Activated CD8-positive, alpha-beta memory T cell treated with anti-CD3 and anti-CD28 coated beads for 36 hours (primary cell): Measurements from ENCODE around the gene CDA. TPM values are rescaled to one million over a fixed set of nuclear protein-coding genes. Genes with fewer than 3 reads are reported as not detected.
"Not testable (repeated sequence)": the region's sequence is repeated elsewhere in the genome, so short reads cannot be mapped to it uniquely, and the experiment has no call there.

Experiments used
- CTCF ChIA-PET: fragments of 350-600 bp; sonication (Branson Sonifier 250); formaldehyde crosslinking; loops from one replicate; lab custom pipeline; 2021; ENCODE audit warnings: antibody characterized with exemption; lab: Charles Lee
- POLR2A ChIA-PET: fragments of 350-600 bp; sonication (Branson Sonifier 250); formaldehyde crosslinking; loops from one replicate; lab custom pipeline; 2021; ENCODE audit warnings: antibody characterized with exemption; lab: Charles Lee
- total RNA-seq, 2 experiments: library from RNA; stranded (reverse); gene quantifications; one replicate each; pipeline ENCODE4 v1.2.3, GENCODE V29; 2021

CDA gene
- total RNA-seq, 2 experiments from 2014 or later, result not detected

GRCh38 chr1:20578721-20579395 lies 10.0 kb upstream of the CDA start:
- POLR2A ChIA-PET, result no interaction called here
- CTCF ChIA-PET, result interaction anchor here (0.6 kb wide), 1 partner anchor 19 kb away, joined by 5 read pairs; no protein-coding TSS in a partner anchor

- ChIA-PET POLR2A (no interaction called here), CTCF (no interaction called here)
These were observed 4.0 kb upstream of the CDA start for GRCh38 chr1:20584890-20585289.

DNA sequence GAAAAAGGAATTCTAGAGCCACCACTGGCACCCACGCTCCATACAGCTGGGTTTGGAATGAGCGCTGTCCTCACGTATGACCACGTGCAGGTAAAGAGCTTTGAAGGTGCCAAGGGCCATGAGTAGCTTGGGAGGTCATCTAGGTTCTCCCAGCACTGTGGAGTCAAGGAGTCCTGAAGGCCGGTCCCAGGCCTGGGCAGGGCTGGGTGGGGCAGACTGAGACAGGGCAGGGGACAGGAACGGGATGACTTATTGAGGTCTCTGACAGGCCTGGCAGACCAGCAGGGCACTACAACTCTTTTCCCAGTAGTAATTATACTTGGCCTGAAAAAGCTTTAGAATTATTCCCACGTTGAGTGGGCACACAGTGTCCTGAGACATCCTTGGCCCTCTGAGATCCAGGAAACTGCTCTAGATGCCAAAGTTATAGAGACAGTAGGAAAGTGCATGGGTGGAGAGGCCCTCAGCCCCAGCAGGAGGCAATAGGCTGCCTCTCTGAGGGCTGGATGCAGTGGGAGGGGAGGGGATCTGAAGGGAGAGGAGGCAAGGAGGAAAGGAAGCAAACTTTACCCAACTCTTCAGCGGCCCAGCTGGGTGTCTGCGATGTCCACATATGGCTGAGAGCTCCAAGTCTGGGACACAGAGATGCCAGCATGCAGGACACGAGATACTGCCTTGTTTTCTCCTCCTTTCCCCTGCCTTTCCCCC lies 1.8 kb upstream of the CDA start:
- ChIA-PET CTCF (interaction anchor here (1.4 to 2.1 kb wide), 2 partner anchors 12 to 47 kb away, joined by 3 to 5 read pairs; no protein-coding TSS in a partner anchor), POLR2A (interaction anchor here (0.5 to 0.6 kb wide), 2 partner anchors 9 to 10 kb away, joined by 3 to 5 read pairs; no protein-coding TSS in a partner anchor)

- ChIA-PET CTCF (interaction anchor here (1.4 to 2.1 kb wide), 2 partner anchors 13 to 46 kb away, joined by 3 to 5 read pairs; no protein-coding TSS in a partner anchor), POLR2A (no interaction called here)
These were observed 1.2 kb upstream of the CDA start for GRCh38 chr1:20587661-20588053.

DNA sequence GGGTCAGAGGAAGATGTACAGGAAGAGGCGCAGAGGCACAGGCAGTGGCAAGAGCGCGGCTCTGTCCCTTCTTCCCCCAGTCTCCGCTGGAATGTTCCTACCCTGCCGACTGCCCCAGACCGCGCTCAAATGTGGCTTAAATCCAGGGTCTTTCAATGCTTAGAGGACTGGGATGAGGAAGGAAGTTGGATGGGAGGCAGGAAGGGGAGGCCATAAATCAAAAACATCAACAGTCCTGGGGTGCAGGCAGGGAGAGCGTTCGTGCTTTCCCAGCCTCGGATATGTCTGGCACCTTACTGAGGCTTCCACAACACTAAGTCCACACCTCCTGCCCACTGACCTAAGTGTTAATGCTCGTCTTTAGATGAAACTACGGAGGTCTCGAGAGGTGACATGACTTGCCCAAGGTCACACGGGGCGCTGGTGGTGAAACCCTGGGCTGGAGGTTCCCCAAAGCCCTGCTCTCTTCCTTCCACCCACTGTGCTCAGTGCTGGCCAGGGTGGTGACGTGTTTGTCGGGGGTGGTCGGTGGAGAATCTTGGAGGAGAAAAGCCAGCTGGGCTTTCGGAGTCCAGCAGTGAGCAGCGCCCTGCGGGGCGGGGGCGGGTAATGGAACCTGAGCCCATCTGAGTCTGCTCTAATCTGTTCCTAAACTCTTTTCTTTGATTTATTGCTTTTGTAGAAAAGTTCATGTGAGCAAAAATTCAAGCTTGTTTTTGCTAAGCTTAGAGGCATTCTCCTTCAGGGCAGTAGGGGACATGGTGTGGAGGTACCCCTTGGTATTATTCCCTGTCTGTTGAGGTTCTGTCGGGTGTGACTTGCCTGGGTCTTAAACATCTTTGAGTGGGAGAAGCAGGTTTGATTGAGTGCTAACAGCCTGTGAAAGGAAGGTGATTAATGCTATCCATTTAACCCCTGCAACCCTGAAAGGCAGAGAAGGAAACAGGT lies 708 bp downstream of the CDA start:
- CTCF ChIA-PET, result no interaction called here

DNA sequence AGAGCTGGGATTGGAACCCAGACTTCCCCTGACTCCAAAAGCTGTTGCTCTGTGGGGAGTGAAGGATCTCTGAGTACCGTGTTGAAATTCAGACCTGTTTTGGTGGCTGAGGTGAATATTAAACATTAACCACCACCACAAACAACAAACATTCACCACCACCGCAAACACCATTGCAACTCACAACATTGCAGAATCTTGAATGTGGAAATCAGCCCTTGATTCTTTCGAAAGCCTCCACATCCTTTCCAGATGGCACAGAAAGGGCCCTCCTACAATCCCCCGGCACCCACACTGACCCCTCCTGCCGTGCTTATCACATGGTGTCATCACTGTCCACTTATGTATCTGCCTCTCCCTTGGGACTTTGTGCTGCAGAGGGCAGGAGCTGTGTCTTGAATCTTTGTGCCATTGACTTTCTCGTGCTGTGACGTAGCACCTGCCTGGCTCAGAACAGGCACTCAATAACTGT lies 1.4 kb downstream of the CDA start:
- ChIA-PET CTCF (no interaction called here), POLR2A (no interaction called here)

More for the DNA sequence above, 708 bp downstream of the CDA start:
- POLR2A ChIA-PET, result no interaction called here

GRCh38 chr1:20593756-20594155 lies 4.9 kb downstream of the CDA start:
- POLR2A ChIA-PET, result no interaction called here
- CTCF ChIA-PET, result interaction anchor here (0.6 kb wide), 1 partner anchor 584 kb away, joined by 3 read pairs; no protein-coding TSS in a partner anchor

DNA sequence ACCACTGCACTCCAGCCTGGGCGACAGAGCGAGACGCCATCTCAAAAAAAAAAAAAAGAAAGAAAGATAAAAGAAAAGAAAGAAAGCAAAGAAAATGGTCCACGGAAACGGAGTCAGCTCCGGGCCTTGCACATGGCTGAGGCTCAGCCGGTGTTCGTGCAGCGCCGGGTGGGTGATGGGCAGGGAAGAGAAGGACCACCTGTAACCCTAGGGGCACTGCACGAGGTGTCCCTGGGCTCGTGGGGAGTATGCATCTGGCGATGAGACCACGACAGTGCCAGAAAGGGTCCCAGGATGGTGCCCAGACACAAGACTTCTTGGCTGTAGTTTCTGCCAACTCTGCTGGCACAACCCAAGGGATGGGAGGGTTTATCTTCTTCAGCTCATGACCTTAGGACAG lies 5.8 kb downstream of the CDA start:
- POLR2A ChIA-PET, result no interaction called here
- CTCF ChIA-PET, result no interaction called here

DNA sequence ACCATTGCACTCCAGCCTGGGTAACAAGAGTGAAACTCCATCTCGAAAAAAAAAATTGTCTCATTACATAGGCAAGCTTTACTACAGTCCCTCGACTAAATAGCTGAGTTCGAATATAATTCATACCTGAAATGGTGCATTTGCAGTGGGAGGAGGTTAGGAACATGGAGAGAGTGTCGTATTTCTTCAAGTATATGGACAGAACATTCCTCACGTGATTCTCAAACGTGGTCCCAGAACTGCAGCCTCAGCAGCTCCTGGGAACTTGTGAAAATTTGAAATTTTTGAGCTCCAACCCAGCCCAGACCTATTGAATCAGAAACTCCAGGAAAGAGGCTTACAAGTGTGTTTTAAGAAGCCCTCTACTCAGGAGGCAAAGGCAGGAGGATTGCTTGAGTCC lies 7.2 kb downstream of the CDA start:
- ChIA-PET CTCF (interaction anchor here (0.5 kb wide), 1 partner anchor 57 kb away, joined by 3 read pairs; no protein-coding TSS in a partner anchor), POLR2A (interaction anchor here (0.6 kb wide), 1 partner anchor 9 kb away, joined by 3 read pairs; no protein-coding TSS in a partner anchor)

DNA sequence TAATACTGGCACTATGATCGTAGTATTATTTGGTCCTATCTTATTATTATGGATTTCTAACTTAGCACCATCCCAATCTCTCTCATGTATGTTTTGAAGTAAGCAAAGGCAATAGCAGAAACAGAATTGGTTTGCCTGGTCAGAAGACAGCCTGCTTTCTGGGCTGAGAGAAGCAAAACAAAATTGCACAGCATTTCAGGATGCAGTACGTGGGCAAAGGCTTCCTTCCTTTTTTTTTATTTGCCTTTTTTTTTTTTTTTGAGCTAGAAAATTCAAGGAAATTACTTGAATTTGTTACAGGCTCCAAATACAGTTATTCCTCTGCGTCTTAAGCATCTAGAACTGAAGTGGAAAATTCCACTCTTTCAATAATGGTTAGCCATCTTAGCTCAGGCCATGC lies 8.8 kb downstream of the CDA start:
- ChIA-PET POLR2A (no interaction called here), CTCF (no interaction called here)

- CTCF ChIA-PET, result no interaction called here
- POLR2A ChIA-PET, result no interaction called here
These were observed 11.3 kb downstream of the CDA start for GRCh38 chr1:20600156-20600555.

DNA sequence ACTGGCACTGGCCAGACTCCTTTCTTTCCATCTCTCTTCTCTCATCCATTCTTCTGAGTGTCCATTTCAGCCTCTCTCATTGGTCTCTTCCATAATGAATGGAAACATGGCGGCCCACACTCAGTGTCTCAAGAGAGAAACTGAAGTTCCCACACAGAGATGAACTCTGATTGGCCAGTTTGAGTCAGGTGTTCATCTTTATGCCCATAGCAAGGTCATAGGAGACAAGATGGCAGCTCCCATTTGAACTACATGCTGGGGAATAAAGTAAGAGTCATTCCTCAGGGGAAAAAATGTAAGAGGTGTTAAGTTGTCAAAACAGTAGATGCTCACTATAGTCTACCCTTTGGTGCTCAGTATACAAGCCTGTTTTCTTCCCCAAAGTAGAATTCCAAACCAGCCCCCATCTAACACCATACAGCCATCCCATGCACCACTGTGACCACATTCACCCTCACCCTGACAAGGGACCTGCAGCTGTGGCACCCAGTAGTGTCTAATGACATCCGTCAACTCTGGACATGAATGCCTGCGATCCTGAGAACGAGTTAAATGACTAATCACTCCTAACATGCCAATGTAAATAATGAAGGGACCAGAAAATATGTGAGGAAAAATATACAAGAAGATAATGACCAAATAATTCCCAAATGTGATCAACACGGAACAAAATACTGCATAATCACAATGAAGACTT lies 12.4 kb downstream of the CDA start:
- POLR2A ChIA-PET, result no interaction called here
- CTCF ChIA-PET, result no interaction called here

GRCh38 chr1:20602851-20603450 lies 14.1 kb downstream of the CDA start:
- CTCF ChIA-PET, result no interaction called here
- POLR2A ChIA-PET, result no interaction called here

GRCh38 chr1:20603504-20604464 lies 14.9 kb downstream of the CDA start:
- ChIA-PET CTCF (no interaction called here), POLR2A (no interaction called here)

DNA sequence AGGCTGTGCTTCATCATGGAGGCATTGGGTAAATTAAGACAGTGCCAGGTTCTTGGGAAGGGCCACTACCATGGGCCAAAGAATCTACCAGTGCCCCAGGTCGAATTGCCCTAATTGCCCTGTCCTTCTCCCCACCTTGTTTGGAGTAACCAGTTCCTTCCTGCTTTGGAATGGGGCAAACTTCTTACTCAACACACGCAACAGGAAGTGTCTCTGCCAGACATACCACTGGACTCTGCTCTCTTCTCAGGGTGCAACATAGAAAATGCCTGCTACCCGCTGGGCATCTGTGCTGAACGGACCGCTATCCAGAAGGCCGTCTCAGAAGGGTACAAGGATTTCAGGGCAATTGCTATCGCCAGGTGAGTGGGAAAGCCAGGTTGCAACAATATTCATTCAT lies 15.8 kb downstream of the CDA start:
- CTCF ChIA-PET, result no interaction called here
- POLR2A ChIA-PET, result no interaction called here

GRCh38 chr1:20606801-20607570 lies 18.1 kb downstream of the CDA start:
- POLR2A ChIA-PET, result not testable (repeated sequence)
- CTCF ChIA-PET, result interaction anchor here (0.6 kb wide), 1 partner anchor 694 kb away, joined by 3 read pairs; no protein-coding TSS in a partner anchor

GRCh38 chr1:20609541-20609940 lies 20.6 kb downstream of the CDA start:
- ChIA-PET CTCF (no interaction called here), POLR2A (no interaction called here)
